HG02588 (cell line): ENCODE results near the gene MVB12B.

Source experiments
- ATAC-seq: cut with Tn5 transposase; IDR thresholded peaks from one replicate; pipeline ENCODE4 v1.9.1; 2021; ENCODE audit warnings: mild to moderate bottlenecking, moderate library complexity; ENCODE audit not compliant: unreplicated experiment

MVB12B gene

DNA sequence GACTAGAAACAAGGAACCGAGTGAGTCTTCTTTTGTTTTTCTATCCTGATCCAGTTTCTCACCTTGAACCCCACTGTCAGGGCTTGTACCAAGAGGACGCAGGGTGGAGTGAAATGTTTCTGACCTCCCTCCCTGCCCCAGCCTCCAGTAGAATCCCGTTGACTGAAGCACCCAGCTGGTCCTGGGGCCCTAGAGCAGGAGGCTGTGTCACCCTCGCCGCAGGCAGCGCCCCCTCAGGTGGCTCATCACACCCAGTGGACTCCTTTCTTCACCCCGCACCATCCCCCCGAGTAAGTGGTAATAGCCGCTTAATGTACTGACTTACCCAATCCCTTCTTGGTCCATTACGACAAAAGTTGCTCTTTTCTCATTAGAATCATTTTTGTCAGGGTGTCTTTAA, 53.8 kb downstream of the MVB12B start:
- no peak for ATAC-seq

- ATAC-seq, result no peak
Observed at GRCh38 chr9:126381195-126381594, 54.6 kb downstream of the MVB12B start.

GRCh38 chr9:126383406-126384046, 56.9 kb downstream of the MVB12B start:
- no peak for ATAC-seq

DNA sequence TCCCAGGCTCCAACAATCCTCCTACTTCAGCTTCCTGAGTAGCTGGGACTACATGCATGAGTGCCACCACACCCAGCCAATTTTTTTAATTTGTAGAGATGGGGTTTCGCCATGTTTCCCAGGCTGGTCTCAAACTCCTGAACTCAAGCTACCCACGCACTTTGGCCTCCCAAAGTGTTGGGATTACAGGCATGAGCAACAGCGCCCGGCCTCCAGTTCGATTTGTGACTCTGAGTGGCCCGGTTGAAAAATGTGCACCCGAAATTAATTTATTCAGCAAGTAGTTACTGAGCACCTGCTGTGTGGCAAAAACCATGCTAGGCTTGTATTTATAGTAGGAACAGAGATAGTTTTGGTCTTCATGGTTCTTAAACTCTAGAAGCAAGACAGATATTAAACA, 58.3 kb downstream of the MVB12B start:
- no peak for ATAC-seq

DNA sequence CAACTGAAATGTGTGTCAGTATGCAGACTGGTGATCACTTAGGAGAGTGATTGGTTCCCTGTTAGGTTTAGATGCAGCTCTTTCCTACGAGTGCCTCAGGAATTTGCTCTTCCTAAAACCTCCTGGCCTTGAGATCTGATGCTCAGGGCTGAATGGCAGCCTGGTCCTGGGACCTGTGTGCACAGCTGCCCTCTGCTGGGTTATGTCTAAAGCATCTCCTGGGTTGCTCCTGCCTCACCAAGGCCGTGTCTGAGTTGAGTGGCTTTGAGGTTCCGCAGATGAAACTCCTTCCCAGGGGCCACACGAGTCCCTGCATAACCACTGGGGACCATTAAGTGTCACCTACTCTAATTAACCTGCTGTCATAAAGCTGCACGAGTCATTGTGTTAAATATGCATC, 59.5 kb downstream of the MVB12B start:
- ATAC-seq, result no peak

- ATAC-seq, result no peak
Observed at GRCh38 chr9:126386776-126387175, 60.1 kb downstream of the MVB12B start.

DNA sequence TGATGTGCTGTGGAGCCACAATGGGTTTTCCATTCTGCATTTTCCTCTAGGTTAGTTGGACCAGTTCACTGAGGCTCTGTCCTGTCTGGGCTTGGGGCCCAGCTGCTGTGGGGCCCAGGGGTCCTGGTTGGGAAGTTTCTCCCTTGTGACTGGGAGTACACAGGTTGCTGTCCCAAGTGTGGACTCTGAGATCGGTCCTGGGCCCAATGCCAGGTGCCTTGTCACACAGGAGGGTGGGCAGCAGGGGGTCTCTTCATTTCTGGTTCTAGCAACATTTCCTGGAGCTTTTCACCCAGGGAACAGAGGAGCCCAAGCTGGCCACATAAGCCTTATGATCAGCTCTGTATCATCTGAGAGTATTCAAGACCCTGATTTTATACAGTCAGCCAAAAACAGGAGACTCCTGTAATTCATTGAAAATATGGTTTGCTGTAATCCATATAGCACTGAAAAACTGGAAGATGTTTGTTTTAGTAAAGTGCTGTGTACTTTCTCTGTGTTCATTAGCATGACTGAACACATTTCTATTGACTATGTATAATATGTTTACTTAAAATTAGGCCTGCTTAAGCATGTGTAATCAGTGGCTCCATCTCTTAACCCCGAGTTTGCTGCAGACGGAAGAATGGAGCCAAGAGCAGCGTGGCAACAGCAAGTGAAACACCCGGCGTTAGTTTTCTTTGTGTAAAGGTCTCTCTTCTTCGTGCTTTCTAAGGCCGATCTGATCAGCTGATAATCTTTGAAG, 62.5 kb downstream of the MVB12B start:
- ATAC-seq, result no peak

DNA sequence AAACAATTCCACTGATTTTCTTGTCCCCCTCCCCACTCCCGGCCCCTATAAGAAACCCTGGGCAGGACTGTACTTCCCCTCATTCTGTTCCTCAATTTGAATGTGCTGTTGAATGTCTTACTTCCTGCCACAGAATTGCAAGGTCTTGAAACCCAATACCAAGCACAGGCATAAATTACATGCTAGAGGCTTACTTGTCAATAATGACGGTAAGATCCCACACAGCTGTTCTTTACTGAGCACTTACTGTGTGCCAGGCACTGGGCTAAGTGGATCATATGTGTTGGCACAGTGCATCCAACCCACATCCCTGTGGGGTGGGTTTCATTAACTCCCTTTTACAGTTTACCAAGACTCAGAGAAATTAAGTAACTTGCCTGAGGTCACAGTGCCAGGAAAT, 63.4 kb downstream of the MVB12B start:
- ATAC-seq, result no peak

GRCh38 chr9:126390923-126391322, 64.3 kb downstream of the MVB12B start:
- no peak for ATAC-seq

DNA sequence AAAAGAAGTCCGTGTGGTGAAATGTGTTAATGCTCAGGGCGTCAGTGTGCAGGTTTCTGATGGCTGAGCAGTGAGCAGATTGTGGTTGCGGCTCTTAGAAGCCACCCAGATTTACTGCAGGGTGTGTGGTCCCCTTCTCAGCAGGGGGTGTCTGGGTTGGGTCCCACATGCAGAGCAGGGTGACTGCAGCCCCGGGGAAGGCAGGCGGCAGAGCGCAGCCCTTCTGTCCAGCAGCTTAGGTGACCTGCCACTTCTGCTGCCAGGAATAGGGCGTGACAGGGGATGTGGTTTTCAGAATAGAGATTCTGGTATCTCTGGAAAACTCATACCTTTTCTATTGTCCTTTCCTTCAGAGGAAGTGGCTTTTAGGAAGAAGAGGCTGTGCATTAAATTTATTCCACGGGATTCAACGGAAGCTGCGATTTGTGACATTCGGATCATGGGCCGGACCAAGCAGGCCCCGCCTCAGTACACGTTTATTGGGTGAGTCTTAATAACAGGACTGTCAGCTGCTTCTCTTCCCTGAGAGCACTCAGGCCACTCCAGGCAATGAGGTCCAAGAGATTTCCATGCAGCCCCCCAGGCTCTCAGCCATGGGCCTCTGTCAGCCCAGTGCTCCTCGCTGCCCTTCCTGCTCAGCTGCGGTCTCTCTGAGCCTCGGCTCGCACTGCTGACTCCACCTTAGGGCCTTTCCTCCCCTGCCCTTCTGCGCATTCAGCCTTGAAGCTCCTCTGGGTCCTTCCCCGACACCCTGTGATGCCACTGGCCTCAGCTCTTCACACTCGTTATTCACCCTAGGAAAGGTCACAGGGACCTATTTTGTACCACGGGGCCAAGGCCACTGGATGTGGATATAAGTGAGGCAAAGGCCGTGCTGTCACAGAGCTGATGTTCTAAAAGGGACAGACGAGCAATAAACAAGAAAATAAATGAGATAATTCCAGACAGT, 65.4 kb downstream of the MVB12B start:
- no peak for ATAC-seq

GRCh38 chr9:126392662-126393371, 66.2 kb downstream of the MVB12B start:
- no peak for ATAC-seq

GRCh38 chr9:126393876-126394275, 67.2 kb downstream of the MVB12B start:
- no peak for ATAC-seq

DNA sequence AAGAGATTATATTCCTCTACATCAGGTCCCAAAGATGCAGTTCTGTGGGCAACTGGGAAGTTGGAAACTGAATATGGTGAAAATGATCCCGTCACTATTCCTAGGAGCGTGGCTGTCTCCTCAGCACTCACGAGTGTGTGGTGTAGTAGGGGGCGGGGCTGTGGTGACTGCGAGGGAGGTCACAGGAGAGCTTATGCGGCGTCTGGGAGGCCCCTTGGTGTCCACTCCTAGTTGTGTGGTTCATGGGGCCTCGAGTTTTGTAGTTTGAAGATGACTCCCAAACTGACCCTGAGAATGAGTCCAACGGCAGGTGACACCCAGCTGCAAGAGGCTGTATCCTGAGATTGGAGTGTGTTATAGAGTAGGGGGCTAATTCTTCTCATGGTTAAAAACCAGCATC, 68.2 kb downstream of the MVB12B start:
- ATAC-seq, result no peak

GRCh38 chr9:126395439-126396212, 69.0 kb downstream of the MVB12B start:
- no peak for ATAC-seq

DNA sequence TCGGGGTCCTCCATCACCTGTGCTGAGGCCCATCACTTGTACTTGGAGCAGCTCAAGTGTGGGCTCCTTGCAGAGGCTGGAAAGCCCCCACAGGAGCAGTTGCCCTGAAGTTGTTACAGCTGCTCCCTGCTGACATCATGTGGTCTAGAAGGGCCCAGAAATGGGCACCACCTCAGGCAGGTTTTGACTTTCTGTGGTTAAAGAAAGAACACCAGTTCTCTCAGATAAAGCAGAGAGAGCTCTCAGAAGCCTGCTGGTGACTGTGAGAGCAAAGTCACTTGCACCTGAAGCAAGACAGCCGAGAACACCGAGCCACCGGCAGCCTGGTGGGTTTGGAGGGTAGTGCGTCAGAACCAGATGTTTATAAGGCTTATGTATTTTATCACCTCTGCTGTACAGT, 70.4 kb downstream of the MVB12B start:
- peak; percentile 88 for ATAC-seq

- no peak for ATAC-seq
Observed at GRCh38 chr9:126398403-126399058, 71.9 kb downstream of the MVB12B start.

- no peak for ATAC-seq
Observed at GRCh38 chr9:126399251-126399650, 72.6 kb downstream of the MVB12B start.

DNA sequence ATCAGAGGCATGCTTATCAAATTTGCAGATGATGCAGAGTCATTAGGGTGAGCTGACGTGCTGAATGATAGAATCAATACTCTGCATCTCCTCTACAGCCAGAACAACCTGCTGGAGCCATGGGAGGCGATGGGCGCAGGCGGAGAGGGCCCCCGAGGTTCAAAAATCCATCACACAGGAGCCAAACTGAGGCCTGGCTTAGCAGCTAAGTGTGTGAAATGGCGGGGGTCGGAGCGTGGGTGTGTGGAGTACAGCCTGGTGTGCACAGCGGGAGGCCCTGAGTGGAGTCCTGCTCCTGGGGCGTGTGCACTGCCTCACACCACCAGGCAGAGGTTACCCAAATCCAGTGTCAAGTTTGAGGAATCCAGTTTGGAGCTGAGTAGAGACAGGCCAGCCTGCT, 73.2 kb downstream of the MVB12B start:
- no peak for ATAC-seq

GRCh38 chr9:126400571-126400970, 73.9 kb downstream of the MVB12B start:
- no peak for ATAC-seq

DNA sequence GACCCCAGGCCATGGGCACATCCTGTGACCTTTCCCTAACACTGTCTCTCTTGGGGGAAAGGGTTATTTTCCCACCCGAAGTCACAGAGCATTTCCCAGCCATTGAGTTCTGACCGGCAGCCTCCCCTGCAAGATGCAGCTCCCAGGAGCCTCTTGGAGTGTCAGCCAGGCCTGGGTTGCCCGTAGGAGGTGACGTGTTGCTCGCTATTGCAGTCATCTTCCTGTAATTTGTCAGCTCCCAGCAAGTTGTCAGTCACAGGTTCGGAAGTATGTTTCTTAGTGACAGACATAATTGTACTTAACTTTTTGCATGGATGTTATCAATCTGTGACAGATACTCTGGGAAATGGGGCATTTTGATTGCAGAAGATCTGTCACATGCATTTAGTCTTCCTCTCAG, 74.5 kb downstream of the MVB12B start:
- ATAC-seq, result no peak
